ENCODE data around the gene EPHX1. TPM values are rescaled to one million over a fixed set of nuclear protein-coding genes. Genes with fewer than 3 reads are reported as not detected.

EPHX1 gene
- total and polyA plus RNA-seq, 2 donors (not counting 1 experiment from before 2014, with no cell fraction given): 39.1 to 44.3 TPM

GRCh38 chr1:225772848-225773247 lies 37.1 kb upstream of the EPHX1 start:
- DNase-seq (ENCODE audit: low read depth in 2 of 2): no peak
- no peaks in the 10 kb centered on the region for H3K36me3 ChIP-seq (ENCODE audit: control insufficient read depth, insufficient read depth, low read length)
- no peak overlapping the region for H3K4me2 ChIP-seq (ENCODE audit: extremely low read depth, insufficient read depth, low read length)
- H3K4me1 ChIP-seq (ENCODE audit: control insufficient read depth, extremely low read depth, insufficient read depth, low read length): peaks cover 7% of the 10 kb centered on the region
- TF ChIP-seq EZH2 (IDR thresholded peaks at IDR 0.05; ENCODE audit: low read length, missing control alignments): no peak
- TF ChIP-seq CTCF (conservative IDR thresholded peaks at IDR 0.05 in 1 of 2, IDR thresholded peaks at IDR 0.05 in 1 of 2; ENCODE audit: low read depth in 1 of 2, low read length in 2 of 2): no peak
- H3K79me2 ChIP-seq (ENCODE audit: control insufficient read depth, insufficient read depth, low read length): no peaks in the 10 kb centered on the region
- no peaks in the 10 kb centered on the region for H4K20me1 ChIP-seq (ENCODE audit: control insufficient read depth, extremely low read depth, insufficient read depth, low read length)
- H3K9ac ChIP-seq (ENCODE audit: insufficient read depth, low read length): no peak overlapping the region
- H2AFZ ChIP-seq (ENCODE audit: low read length): no peak overlapping the region
- no peak overlapping the region for H3K4me3 ChIP-seq (replicated peaks in 1 of 4; ENCODE audit: control extremely low read depth in 1 of 4, insufficient read depth in 1 of 4, low read depth in 3 of 4, low read length in 4 of 4)
- H3K27ac ChIP-seq (ENCODE audit: insufficient read depth, low read length): no peak overlapping the region
- no peaks in the 10 kb centered on the region for H3K9me3 ChIP-seq (ENCODE audit: control insufficient read depth, insufficient read depth, low read depth, low read length)
- H3K27me3 ChIP-seq (ENCODE audit: control insufficient read depth, insufficient read depth, low read length): no peaks in the 10 kb centered on the region

- H3K9ac ChIP-seq (ENCODE audit: insufficient read depth, low read length): no peak overlapping the region
- H3K4me1 ChIP-seq (ENCODE audit: control insufficient read depth, extremely low read depth, insufficient read depth, low read length): no peaks in the 10 kb centered on the region
- H3K27me3 ChIP-seq (ENCODE audit: control insufficient read depth, insufficient read depth, low read length): no peaks in the 10 kb centered on the region
- no peaks in the 10 kb centered on the region for H3K9me3 ChIP-seq (ENCODE audit: control insufficient read depth, insufficient read depth, low read depth, low read length)
- H3K4me2 ChIP-seq (ENCODE audit: extremely low read depth, insufficient read depth, low read length): no peak overlapping the region
- DNase-seq (ENCODE audit: low read depth in 2 of 2): peak in 1 of 2 donors; percentile 71
- no peak overlapping the region for H3K4me3 ChIP-seq (replicated peaks in 1 of 4; ENCODE audit: control extremely low read depth in 1 of 4, insufficient read depth in 1 of 4, low read depth in 3 of 4, low read length in 4 of 4)
- no peaks in the 10 kb centered on the region for H3K36me3 ChIP-seq (ENCODE audit: control insufficient read depth, insufficient read depth, low read length)
- no peak overlapping the region for H2AFZ ChIP-seq (ENCODE audit: low read length)
- TF ChIP-seq CTCF (conservative IDR thresholded peaks at IDR 0.05 in 1 of 2, IDR thresholded peaks at IDR 0.05 in 1 of 2; ENCODE audit: low read depth in 1 of 2, low read length in 2 of 2): no peak
- no peak for TF ChIP-seq EZH2 (IDR thresholded peaks at IDR 0.05; ENCODE audit: low read length, missing control alignments)
- peaks cover 17% of the 10 kb centered on the region for H3K79me2 ChIP-seq (ENCODE audit: control insufficient read depth, insufficient read depth, low read length)
- H4K20me1 ChIP-seq (ENCODE audit: control insufficient read depth, extremely low read depth, insufficient read depth, low read length): no peaks in the 10 kb centered on the region
- no peak overlapping the region for H3K27ac ChIP-seq (ENCODE audit: insufficient read depth, low read length)
These were observed 35.4 kb upstream of the EPHX1 start for GRCh38 chr1:225774281-225775147.

- Histone ChIP-seq H3K4me1 (ENCODE audit: control insufficient read depth, extremely low read depth, insufficient read depth, low read length) (no peaks in the 10 kb centered on the region), H3K9me3 (ENCODE audit: control insufficient read depth, insufficient read depth, low read depth, low read length) (no peaks in the 10 kb centered on the region), H3K4me3 (replicated peaks in 1 of 4; ENCODE audit: control extremely low read depth in 1 of 4, insufficient read depth in 1 of 4, low read depth in 3 of 4, low read length in 4 of 4) (no peak overlapping the region), H3K27ac (ENCODE audit: insufficient read depth, low read length) (no peak overlapping the region), H3K36me3 (ENCODE audit: control insufficient read depth, insufficient read depth, low read length) (peaks cover 2% of the 10 kb centered on the region), H4K20me1 (ENCODE audit: control insufficient read depth, extremely low read depth, insufficient read depth, low read length) (no peaks in the 10 kb centered on the region), H2AFZ (ENCODE audit: low read length) (no peak overlapping the region), H3K79me2 (ENCODE audit: control insufficient read depth, insufficient read depth, low read length) (peaks cover 34% of the 10 kb centered on the region), H3K27me3 (ENCODE audit: control insufficient read depth, insufficient read depth, low read length) (no peaks in the 10 kb centered on the region), H3K4me2 (ENCODE audit: extremely low read depth, insufficient read depth, low read length) (peak overlapping the region; percentile 54), H3K9ac (ENCODE audit: insufficient read depth, low read length) (no peak overlapping the region)
- TF ChIP-seq EZH2 (IDR thresholded peaks at IDR 0.05; ENCODE audit: low read length, missing control alignments): no peak
- no peak for TF ChIP-seq CTCF (conservative IDR thresholded peaks at IDR 0.05 in 1 of 2, IDR thresholded peaks at IDR 0.05 in 1 of 2; ENCODE audit: low read depth in 1 of 2, low read length in 2 of 2)
- no peak for DNase-seq (ENCODE audit: low read depth in 2 of 2)
These were observed 33.6 kb upstream of the EPHX1 start for GRCh38 chr1:225776294-225776693.

Data from fibroblast of lung (primary cell).